ENCODE results near the gene OMG. TPM values are rescaled to one million over a fixed set of nuclear protein-coding genes. Genes with fewer than 3 reads are reported as not detected.
"Not testable (repeated sequence)": the region's sequence is repeated elsewhere in the genome, so short reads cannot be mapped to it uniquely, and the experiment has no call there.

Gene OMG, protein sequence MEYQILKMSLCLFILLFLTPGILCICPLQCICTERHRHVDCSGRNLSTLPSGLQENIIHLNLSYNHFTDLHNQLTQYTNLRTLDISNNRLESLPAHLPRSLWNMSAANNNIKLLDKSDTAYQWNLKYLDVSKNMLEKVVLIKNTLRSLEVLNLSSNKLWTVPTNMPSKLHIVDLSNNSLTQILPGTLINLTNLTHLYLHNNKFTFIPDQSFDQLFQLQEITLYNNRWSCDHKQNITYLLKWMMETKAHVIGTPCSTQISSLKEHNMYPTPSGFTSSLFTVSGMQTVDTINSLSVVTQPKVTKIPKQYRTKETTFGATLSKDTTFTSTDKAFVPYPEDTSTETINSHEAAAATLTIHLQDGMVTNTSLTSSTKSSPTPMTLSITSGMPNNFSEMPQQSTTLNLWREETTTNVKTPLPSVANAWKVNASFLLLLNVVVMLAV
- total RNA-seq (0.39 and 0.49 TPM in 2 replicates), polyA plus RNA-seq (1.7 and 1.9 TPM in 2 replicates), polyA minus RNA-seq (0.29 and 0.43 TPM in 2 replicates)
- total RNA-seq (2013) = 1.4 TPM

DNA sequence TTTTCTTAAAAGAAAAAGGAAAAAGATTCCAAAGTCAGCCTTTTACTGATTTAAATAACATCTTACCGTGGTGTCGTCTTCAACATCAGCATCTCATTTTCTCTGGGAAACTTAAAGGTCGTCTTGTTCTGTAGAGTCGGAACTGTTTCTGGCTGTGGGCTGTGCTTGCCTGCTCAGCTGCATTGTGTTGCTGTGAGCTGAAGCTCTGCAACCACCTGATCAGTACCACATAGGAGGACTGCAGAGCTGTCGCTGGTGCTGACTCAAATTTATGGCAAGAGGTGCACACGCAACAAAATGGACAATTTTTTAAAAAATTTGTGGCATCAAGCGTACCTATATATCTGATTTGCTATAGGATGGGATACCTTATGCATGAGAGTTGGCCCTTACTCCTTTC lies at the start of gene OMG:
OMG (minus strand) TSS at position 150 of the 400 bp plus-strand sequence. CDS start 908 bp downstream, outside the sequence.
- no peak within 1 kb of the TSS for H2AFZ ChIP-seq (ENCODE audit: insufficient read depth, low read depth, low read length, poor library complexity, severe bottlenecking)
- no peaks in the 10 kb centered on the region for H3K9me3 ChIP-seq (ENCODE audit: control extremely low read depth in 1 of 3, control insufficient read depth in 2 of 3, insufficient read depth in 1 of 3, low read length in 2 of 3)
- ATAC-seq (ENCODE audit: low read depth) (no peak), DNase-seq (no peak)
- Mint-ChIP-seq H3K27me3 (no peaks in the 10 kb centered on the region), H3K27ac (no peak within 1 kb of the TSS), H3K4me1 (peaks cover 5% of the 10 kb centered on the region), H3K9me3 (ENCODE audit: insufficient read depth) (no peaks in the 10 kb centered on the region), H3K4me3 (no peak within 1 kb of the TSS)
- H3K4me2 ChIP-seq (replicated peaks; ENCODE audit: low read depth, low read length, poor library complexity, severe bottlenecking) = no peak within 1 kb of the TSS
- peaks cover 17% of the 10 kb centered on the region for H3K79me2 ChIP-seq (ENCODE audit: control insufficient read depth, insufficient read depth, low read length)
- H3K27ac ChIP-seq (ENCODE audit: low read length in 2 of 2) = no peak within 1 kb of the TSS
- CTCF ChIA-PET = no interaction called here
- peaks cover 3% of the 10 kb centered on the region for H4K20me1 ChIP-seq (ENCODE audit: control insufficient read depth, insufficient read depth, low read length, poor library complexity, severe bottlenecking)
- intact Hi-C loops (cut with micrococcal nuclease) = no loop called here
- peaks cover 0 to 6% of the 10 kb centered on the region in 2 experiments for H3K36me3 ChIP-seq (replicated peaks in 1 of 2; ENCODE audit: control extremely low read depth in 1 of 2, control insufficient read depth in 1 of 2, extremely low read depth in 1 of 2, insufficient read depth in 2 of 2, low read length in 1 of 2)
- no peak within 1 kb of the TSS for H3K9ac ChIP-seq (ENCODE audit: low read length)
- no peak within 1 kb of the TSS for H3K4me3 ChIP-seq (ENCODE audit: control extremely low read depth in 1 of 5, extremely low read depth in 1 of 5, insufficient read depth in 1 of 5, low read depth in 2 of 5, low read length in 4 of 5)
- TF ChIP-seq, protein P1, sequence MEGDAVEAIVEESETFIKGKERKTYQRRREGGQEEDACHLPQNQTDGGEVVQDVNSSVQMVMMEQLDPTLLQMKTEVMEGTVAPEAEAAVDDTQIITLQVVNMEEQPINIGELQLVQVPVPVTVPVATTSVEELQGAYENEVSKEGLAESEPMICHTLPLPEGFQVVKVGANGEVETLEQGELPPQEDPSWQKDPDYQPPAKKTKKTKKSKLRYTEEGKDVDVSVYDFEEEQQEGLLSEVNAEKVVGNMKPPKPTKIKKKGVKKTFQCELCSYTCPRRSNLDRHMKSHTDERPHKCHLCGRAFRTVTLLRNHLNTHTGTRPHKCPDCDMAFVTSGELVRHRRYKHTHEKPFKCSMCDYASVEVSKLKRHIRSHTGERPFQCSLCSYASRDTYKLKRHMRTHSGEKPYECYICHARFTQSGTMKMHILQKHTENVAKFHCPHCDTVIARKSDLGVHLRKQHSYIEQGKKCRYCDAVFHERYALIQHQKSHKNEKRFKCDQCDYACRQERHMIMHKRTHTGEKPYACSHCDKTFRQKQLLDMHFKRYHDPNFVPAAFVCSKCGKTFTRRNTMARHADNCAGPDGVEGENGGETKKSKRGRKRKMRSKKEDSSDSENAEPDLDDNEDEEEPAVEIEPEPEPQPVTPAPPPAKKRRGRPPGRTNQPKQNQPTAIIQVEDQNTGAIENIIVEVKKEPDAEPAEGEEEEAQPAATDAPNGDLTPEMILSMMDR (IDR thresholded peaks at IDR 0.05) = no peak
- no peak for TF ChIP-seq EZH2 (IDR thresholded peaks at IDR 0.05; ENCODE audit: borderline replicate concordance, insufficient read depth, low read depth, low read length, poor library complexity, severe bottlenecking)
- POLR2A ChIA-PET = no interaction called here
- WGBS (ENCODE audit: insufficient coverage) = 95% methylated on average over 3 of the region's 7 CpGs
- H3K4me1 ChIP-seq (ENCODE audit: control insufficient read depth in 2 of 2, insufficient read depth in 2 of 2, low read length in 2 of 2) = no peaks in the 10 kb centered on the region
- H3K27me3 ChIP-seq (replicated peaks in 1 of 4; ENCODE audit: control extremely low read depth in 1 of 4, control insufficient read depth in 3 of 4, insufficient read depth in 4 of 4, low read length in 3 of 4) = no peaks in the 10 kb centered on the region

DNA sequence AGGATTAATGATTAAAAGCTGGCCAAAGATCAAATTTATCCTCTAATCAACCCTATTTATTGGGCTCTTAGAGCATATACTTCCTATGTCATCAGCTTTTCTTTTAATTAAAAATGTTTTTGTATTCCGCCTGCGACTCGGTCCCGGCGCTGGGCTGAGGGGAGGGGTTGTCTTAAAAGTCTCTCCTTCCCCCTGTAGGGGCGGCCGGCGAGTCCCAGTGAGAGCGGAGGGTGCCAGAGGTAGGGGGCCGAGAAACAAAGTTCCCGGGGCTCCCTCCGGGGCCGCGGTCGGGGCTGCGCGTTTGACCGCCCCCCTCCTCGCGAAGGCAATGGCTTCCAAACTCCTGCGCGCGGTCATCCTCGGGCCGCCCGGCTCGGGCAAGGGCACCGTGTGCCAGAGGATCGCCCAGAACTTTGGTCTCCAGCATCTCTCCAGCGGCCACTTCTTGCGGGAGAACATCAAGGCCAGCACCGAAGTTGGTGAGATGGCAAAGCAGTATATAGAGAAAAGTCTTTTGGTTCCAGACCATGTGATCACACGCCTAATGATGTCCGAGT lies 48.2 kb upstream of the OMG start:
- POLR2A ChIA-PET; H3K79me2 ChIP-seq (ENCODE audit: control insufficient read depth, insufficient read depth, low read length); H3K9me3 Mint-ChIP-seq (ENCODE audit: insufficient read depth); H4K20me1 ChIP-seq (ENCODE audit: control insufficient read depth, insufficient read depth, low read length, poor library complexity, severe bottlenecking); DNase-seq; intact Hi-C loops (cut with micrococcal nuclease); H3K27ac ChIP-seq (ENCODE audit: low read length in 2 of 2); H3K4me3 ChIP-seq (ENCODE audit: control extremely low read depth in 1 of 5, extremely low read depth in 1 of 5, insufficient read depth in 1 of 5, low read depth in 2 of 5, low read length in 4 of 5); H3K4me1 Mint-ChIP-seq; H3K9me3 ChIP-seq (ENCODE audit: control extremely low read depth in 1 of 3, control insufficient read depth in 2 of 3, insufficient read depth in 1 of 3, low read length in 2 of 3); H3K4me1 ChIP-seq (ENCODE audit: control insufficient read depth in 2 of 2, insufficient read depth in 2 of 2, low read length in 2 of 2); H3K27me3 ChIP-seq (replicated peaks in 1 of 4; ENCODE audit: control extremely low read depth in 1 of 4, control insufficient read depth in 3 of 4, insufficient read depth in 4 of 4, low read length in 3 of 4); H3K36me3 ChIP-seq (replicated peaks in 1 of 2; ENCODE audit: control extremely low read depth in 1 of 2, control insufficient read depth in 1 of 2, extremely low read depth in 1 of 2, insufficient read depth in 2 of 2, low read length in 1 of 2); H3K27me3 Mint-ChIP-seq; H3K4me3 Mint-ChIP-seq; H3K4me2 ChIP-seq (replicated peaks; ENCODE audit: low read depth, low read length, poor library complexity, severe bottlenecking); H3K27ac Mint-ChIP-seq; ATAC-seq (ENCODE audit: low read depth); H2AFZ ChIP-seq (ENCODE audit: insufficient read depth, low read depth, low read length, poor library complexity, severe bottlenecking); H3K9ac ChIP-seq (ENCODE audit: low read length): not testable (repeated sequence)
- CTCF ChIA-PET = interaction anchor here (0.5 kb wide), 1 partner anchor 32 kb away, joined by 3 read pairs; no protein-coding TSS in a partner anchor
- 94% methylated on average over 3 of the region's 34 CpGs for WGBS (ENCODE audit: insufficient coverage)

Measured in B cell (primary cell).